ENCODE measurements around the gene NAV1.
A peak's percentile ranks its signal among the peaks of the same experiment; 100 is the strongest.

NAV1 gene

DNA sequence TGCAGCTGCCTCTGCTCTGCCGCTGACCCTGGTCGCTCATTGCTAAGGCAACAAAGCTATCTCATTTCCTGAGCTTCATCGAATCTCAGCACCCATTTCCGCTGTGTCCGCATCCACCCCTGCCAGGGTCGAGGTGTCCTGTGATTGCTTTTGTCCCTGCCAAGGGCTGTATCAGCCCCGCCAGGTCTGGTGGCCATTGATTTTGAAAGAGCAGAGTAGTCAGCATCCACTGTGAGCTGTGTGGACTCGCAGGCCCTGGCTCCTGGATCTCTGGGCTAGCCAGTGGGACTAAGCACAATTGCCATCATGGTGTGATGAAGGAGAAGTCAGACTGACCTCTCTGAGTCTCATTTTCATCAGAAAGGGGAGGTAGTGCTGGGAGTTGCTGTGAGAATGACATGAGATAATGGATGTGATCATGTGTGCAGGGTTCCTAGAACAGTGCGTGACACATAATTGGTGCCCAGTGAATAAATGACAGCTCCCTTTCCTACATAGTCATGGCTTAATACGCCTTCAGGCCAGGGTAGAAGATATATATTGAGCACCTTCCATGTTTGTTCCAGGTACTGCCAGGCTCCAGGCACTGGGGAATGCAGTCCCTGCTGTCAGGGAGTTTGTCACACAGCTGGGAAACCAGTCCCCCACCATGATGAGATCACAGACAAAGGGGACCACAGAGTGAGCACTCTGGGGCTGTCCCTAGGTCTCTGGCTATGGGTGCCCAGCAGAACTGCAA, 32.1 kb downstream of the NAV1 start:
- Histone ChIP-seq H3K79me1 (replicated peaks; ENCODE audit: low read length, poor library complexity, severe bottlenecking) (peaks cover 51% of the 10 kb centered on the region), H2AK5ac (ENCODE audit: low read length, severe bottlenecking) (no peak overlapping the region), H3K4me3 (ENCODE audit: insufficient read depth in 1 of 2, low read depth in 1 of 2, low read length in 2 of 2) (no peak overlapping the region), H3K9ac (ENCODE audit: low read length) (no peak overlapping the region), H3K27me3 (ENCODE audit: control insufficient read depth in 1 of 2, insufficient read depth in 1 of 2, low read length in 2 of 2) (no peaks in the 10 kb centered on the region), H2BK12ac (ENCODE audit: low read length in 2 of 2) (peak overlapping the region in 1 of 2 experiments; percentile 82), H3K36me3 (ENCODE audit: control insufficient read depth in 1 of 2, insufficient read depth in 2 of 2, low read depth in 1 of 2, low read length in 2 of 2) (peaks cover 9 to 23% of the 10 kb centered on the region in 2 experiments), H4K91ac (ENCODE audit: low read length) (no peak overlapping the region), H3K9me3 (ENCODE audit: control insufficient read depth, low read length) (peaks cover 2% of the 10 kb centered on the region), H2BK120ac (ENCODE audit: low read depth, low read length) (no peak overlapping the region), H3K14ac (ENCODE audit: low read length in 2 of 2) (no peak overlapping the region), H3K4me2 (ENCODE audit: low read length, poor library complexity, severe bottlenecking) (no peak overlapping the region), H2AFZ (ENCODE audit: low read depth, low read length) (no peak overlapping the region), H2BK15ac (ENCODE audit: low read depth, poor library complexity, severe bottlenecking) (no peak overlapping the region), H3K18ac (ENCODE audit: low read depth in 1 of 2, low read length in 2 of 2) (peak overlapping the region; percentile 0 to 82), H3K4me1 (ENCODE audit: control insufficient read depth, insufficient read depth, low read depth, low read length) (peaks cover 5% of the 10 kb centered on the region), H4K8ac (ENCODE audit: low read length) (no peak overlapping the region), H3K23ac (ENCODE audit: low read length in 2 of 2) (no peak overlapping the region), H3K27ac (ENCODE audit: low read length, poor library complexity, severe bottlenecking) (no peak overlapping the region), H3K4ac (ENCODE audit: low read depth in 1 of 2, low read length in 2 of 2) (peak overlapping the region in 1 of 2 experiments; percentile 22), H2BK5ac (ENCODE audit: low read depth, low read length, poor library complexity, severe bottlenecking) (no peak overlapping the region)
- WGBS = 95% methylated on average over 10 of the region's 10 CpGs
- DNase-seq = no peak

DNA sequence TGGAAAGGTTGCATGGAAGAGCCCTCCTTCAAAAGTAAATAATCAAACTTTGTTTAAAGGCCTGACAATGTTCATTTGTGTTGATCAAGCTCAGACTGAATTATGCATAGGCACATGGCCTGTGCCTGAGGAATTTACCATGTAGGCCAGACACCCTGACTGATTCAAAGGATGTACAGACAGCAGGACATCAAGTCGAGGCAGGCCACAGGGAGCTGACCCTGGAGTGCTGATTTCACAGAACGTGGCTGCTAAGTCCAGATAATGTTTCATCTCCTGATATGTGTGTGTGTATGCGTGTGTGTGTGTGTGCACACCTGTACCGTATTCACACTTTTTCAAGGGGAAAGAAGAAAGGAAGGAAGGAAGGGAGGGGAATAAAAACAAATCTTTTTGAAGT, 34.1 kb downstream of the NAV1 start:
- Histone ChIP-seq H4K91ac (ENCODE audit: low read length) (no peak overlapping the region), H2AFZ (ENCODE audit: low read depth, low read length) (no peak overlapping the region), H2BK12ac (ENCODE audit: low read length in 2 of 2) (no peak overlapping the region), H3K79me1 (replicated peaks; ENCODE audit: low read length, poor library complexity, severe bottlenecking) (peaks cover 36% of the 10 kb centered on the region), H3K23ac (ENCODE audit: low read length in 2 of 2) (no peak overlapping the region), H2AK5ac (ENCODE audit: low read length, severe bottlenecking) (no peak overlapping the region), H3K14ac (ENCODE audit: low read length in 2 of 2) (no peak overlapping the region), H4K8ac (ENCODE audit: low read length) (no peak overlapping the region), H3K4me2 (ENCODE audit: low read length, poor library complexity, severe bottlenecking) (no peak overlapping the region), H2BK15ac (ENCODE audit: low read depth, poor library complexity, severe bottlenecking) (no peak overlapping the region), H3K4ac (ENCODE audit: low read depth in 1 of 2, low read length in 2 of 2) (no peak overlapping the region), H3K27me3 (ENCODE audit: control insufficient read depth in 1 of 2, insufficient read depth in 1 of 2, low read length in 2 of 2) (no peaks in the 10 kb centered on the region), H3K9me3 (ENCODE audit: control insufficient read depth, low read length) (peaks cover 2% of the 10 kb centered on the region), H3K9ac (ENCODE audit: low read length) (no peak overlapping the region), H2BK5ac (ENCODE audit: low read depth, low read length, poor library complexity, severe bottlenecking) (no peak overlapping the region), H3K18ac (ENCODE audit: low read depth in 1 of 2, low read length in 2 of 2) (peak overlapping the region in 1 of 2 experiments; percentile 16), H3K4me3 (ENCODE audit: insufficient read depth in 1 of 2, low read depth in 1 of 2, low read length in 2 of 2) (no peak overlapping the region), H3K27ac (ENCODE audit: low read length, poor library complexity, severe bottlenecking) (no peak overlapping the region), H2BK120ac (ENCODE audit: low read depth, low read length) (no peak overlapping the region), H3K36me3 (ENCODE audit: control insufficient read depth in 1 of 2, insufficient read depth in 2 of 2, low read depth in 1 of 2, low read length in 2 of 2) (peaks cover 6 to 23% of the 10 kb centered on the region in 2 experiments), H3K4me1 (ENCODE audit: control insufficient read depth, insufficient read depth, low read depth, low read length) (peaks cover 5% of the 10 kb centered on the region)
- WGBS = 73% methylated on average over 4 of the region's 4 CpGs
- no peak for DNase-seq

DNA sequence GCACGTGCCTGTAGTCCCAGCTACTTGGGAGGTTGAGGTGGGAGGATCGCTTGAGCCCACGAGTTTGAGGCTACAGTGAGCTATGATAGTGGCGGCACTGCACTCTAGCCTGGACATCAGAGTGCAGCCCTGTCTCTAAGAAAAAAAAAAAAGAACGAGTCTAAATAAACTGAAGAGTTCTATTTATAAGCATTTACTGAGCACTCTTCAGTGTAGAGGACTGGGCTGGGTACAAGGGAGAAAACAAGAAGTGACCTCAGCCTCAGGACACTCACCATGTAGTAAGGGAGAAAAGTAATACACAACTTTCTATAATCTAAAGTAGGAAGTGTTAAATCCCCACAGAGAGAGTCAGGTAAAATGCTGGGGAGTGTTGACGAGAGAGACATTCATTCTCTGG, 35.0 kb downstream of the NAV1 start:
- H3K9me3 ChIP-seq (ENCODE audit: control insufficient read depth, low read length) = peaks cover 2% of the 10 kb centered on the region
- peaks cover 2% of the 10 kb centered on the region for H3K4me1 ChIP-seq (ENCODE audit: control insufficient read depth, insufficient read depth, low read depth, low read length)
- no peak for DNase-seq
- no peak overlapping the region for H3K4me2 ChIP-seq (ENCODE audit: low read length, poor library complexity, severe bottlenecking)
- H2BK12ac ChIP-seq (ENCODE audit: low read length in 2 of 2) = no peak overlapping the region
- WGBS = 95% methylated on average over 5 of the region's 6 CpGs
- no peak overlapping the region for H2BK15ac ChIP-seq (ENCODE audit: low read depth, poor library complexity, severe bottlenecking)
- no peak overlapping the region for H2BK120ac ChIP-seq (ENCODE audit: low read depth, low read length)
- peak overlapping the region in 1 of 2 experiments; percentile 64 for H3K18ac ChIP-seq (ENCODE audit: low read depth in 1 of 2, low read length in 2 of 2)
- H4K91ac ChIP-seq (ENCODE audit: low read length) = no peak overlapping the region
- H3K9ac ChIP-seq (ENCODE audit: low read length) = no peak overlapping the region
- no peaks in the 10 kb centered on the region for H3K27me3 ChIP-seq (ENCODE audit: control insufficient read depth in 1 of 2, insufficient read depth in 1 of 2, low read length in 2 of 2)
- no peak overlapping the region for H3K4me3 ChIP-seq (ENCODE audit: insufficient read depth in 1 of 2, low read depth in 1 of 2, low read length in 2 of 2)
- H3K36me3 ChIP-seq (ENCODE audit: control insufficient read depth in 1 of 2, insufficient read depth in 2 of 2, low read depth in 1 of 2, low read length in 2 of 2) = peaks cover 6 to 23% of the 10 kb centered on the region in 2 experiments
- H2AFZ ChIP-seq (ENCODE audit: low read depth, low read length) = no peak overlapping the region
- peaks cover 32% of the 10 kb centered on the region for H3K79me1 ChIP-seq (replicated peaks; ENCODE audit: low read length, poor library complexity, severe bottlenecking)
- no peak overlapping the region for H3K4ac ChIP-seq (ENCODE audit: low read depth in 1 of 2, low read length in 2 of 2)
- no peak overlapping the region for H3K23ac ChIP-seq (ENCODE audit: low read length in 2 of 2)
- no peak overlapping the region for H3K27ac ChIP-seq (ENCODE audit: low read length, poor library complexity, severe bottlenecking)
- no peak overlapping the region for H2AK5ac ChIP-seq (ENCODE audit: low read length, severe bottlenecking)
- H2BK5ac ChIP-seq (ENCODE audit: low read depth, low read length, poor library complexity, severe bottlenecking) = no peak overlapping the region
- no peak overlapping the region for H4K8ac ChIP-seq (ENCODE audit: low read length)
- no peak overlapping the region for H3K14ac ChIP-seq (ENCODE audit: low read length in 2 of 2)

DNA sequence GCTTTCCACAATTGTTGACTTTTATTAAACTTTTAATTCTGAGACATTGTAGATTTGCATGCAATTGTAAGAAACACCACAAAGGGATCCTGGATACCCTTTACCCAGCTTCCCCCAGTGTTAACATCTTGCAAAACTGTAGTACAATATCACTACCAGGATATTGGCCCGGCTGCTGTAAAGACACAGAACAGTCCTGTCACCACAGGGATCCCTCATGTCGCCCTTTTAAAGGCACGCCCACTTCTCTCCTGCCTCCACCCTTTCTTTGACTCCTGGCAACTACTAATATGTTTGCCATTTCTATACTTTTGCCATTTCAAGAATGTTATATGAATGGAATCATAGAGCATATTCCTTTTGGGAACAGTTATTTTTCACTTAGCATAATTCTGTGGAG, 37.0 kb downstream of the NAV1 start:
- Histone ChIP-seq H3K18ac (ENCODE audit: low read depth in 1 of 2, low read length in 2 of 2) (no peak overlapping the region), H3K27ac (ENCODE audit: low read length, poor library complexity, severe bottlenecking) (no peak overlapping the region), H3K4me1 (ENCODE audit: control insufficient read depth, insufficient read depth, low read depth, low read length) (no peaks in the 10 kb centered on the region), H3K27me3 (ENCODE audit: control insufficient read depth in 1 of 2, insufficient read depth in 1 of 2, low read length in 2 of 2) (no peaks in the 10 kb centered on the region), H2AFZ (ENCODE audit: low read depth, low read length) (no peak overlapping the region), H4K8ac (ENCODE audit: low read length) (no peak overlapping the region), H3K9ac (ENCODE audit: low read length) (no peak overlapping the region), H3K9me3 (ENCODE audit: control insufficient read depth, low read length) (peaks cover 2% of the 10 kb centered on the region), H2AK5ac (ENCODE audit: low read length, severe bottlenecking) (no peak overlapping the region), H2BK120ac (ENCODE audit: low read depth, low read length) (no peak overlapping the region), H3K79me1 (replicated peaks; ENCODE audit: low read length, poor library complexity, severe bottlenecking) (peaks cover 28% of the 10 kb centered on the region), H2BK12ac (ENCODE audit: low read length in 2 of 2) (no peak overlapping the region), H3K23ac (ENCODE audit: low read length in 2 of 2) (no peak overlapping the region), H2BK5ac (ENCODE audit: low read depth, low read length, poor library complexity, severe bottlenecking) (no peak overlapping the region), H2BK15ac (ENCODE audit: low read depth, poor library complexity, severe bottlenecking) (no peak overlapping the region), H3K36me3 (ENCODE audit: control insufficient read depth in 1 of 2, insufficient read depth in 2 of 2, low read depth in 1 of 2, low read length in 2 of 2) (peaks cover 6 to 10% of the 10 kb centered on the region in 2 experiments), H4K91ac (ENCODE audit: low read length) (no peak overlapping the region), H3K4ac (ENCODE audit: low read depth in 1 of 2, low read length in 2 of 2) (no peak overlapping the region), H3K4me3 (ENCODE audit: insufficient read depth in 1 of 2, low read depth in 1 of 2, low read length in 2 of 2) (no peak overlapping the region), H3K4me2 (ENCODE audit: low read length, poor library complexity, severe bottlenecking) (no peak overlapping the region), H3K14ac (ENCODE audit: low read length in 2 of 2) (no peak overlapping the region)
- 76% methylated on average over 2 of the region's 3 CpGs for WGBS
- DNase-seq = no peak

All from mesenchymal stem cell (in vitro differentiated cells and primary cell).